ENCODE measurements around the gene MUC13.

- no peak for TF ChIP-seq POLR2AphosphoS5 (IDR thresholded peaks at IDR 0.05)
- no peak for TF ChIP-seq CTCF (IDR thresholded peaks at IDR 0.05)
Observed at GRCh38 chr3:124963755-124964154, 29.2 kb upstream of the MUC13 start.
